ENCODE results near the gene ANAPC10.

DNA sequence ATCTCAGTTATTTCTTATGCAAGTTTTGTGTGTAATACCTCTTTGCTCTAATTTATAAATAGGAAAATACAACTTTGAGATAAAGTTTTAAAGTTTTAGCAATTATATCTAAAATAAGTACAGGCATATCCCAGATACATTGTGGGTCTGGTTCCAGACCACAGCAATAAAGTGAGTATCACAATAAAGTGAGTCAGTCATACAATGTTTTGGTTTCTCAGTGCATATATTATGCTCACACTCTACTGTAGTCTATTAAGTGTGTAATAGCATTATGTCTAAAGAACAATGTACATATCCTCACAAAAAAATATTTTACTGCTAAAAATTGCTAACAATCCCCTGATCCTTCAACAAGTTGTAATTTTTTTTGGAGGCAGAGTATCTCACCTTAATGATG, 49.2 kb downstream of the ANAPC10 start:
- TF ChIP-seq EP300 (IDR thresholded peaks at IDR 0.05) (no peak), POLR2A (IDR thresholded peaks at IDR 0.05; ENCODE audit: low read length) (no peak), PHF8 (IDR thresholded peaks at IDR 0.05; ENCODE audit: borderline replicate concordance, low read depth) (no peak), FOSB (CRISPR knock-in tag; IDR thresholded peaks at IDR 0.05) (no peak), HOXA7 (CRISPR knock-in tag; IDR thresholded peaks at IDR 0.05) (no peak), POLR2AphosphoS2 (conservative IDR thresholded peaks at IDR 0.05; ENCODE audit: low read length) (no peak)
- TF ChIP-seq, protein P1, sequence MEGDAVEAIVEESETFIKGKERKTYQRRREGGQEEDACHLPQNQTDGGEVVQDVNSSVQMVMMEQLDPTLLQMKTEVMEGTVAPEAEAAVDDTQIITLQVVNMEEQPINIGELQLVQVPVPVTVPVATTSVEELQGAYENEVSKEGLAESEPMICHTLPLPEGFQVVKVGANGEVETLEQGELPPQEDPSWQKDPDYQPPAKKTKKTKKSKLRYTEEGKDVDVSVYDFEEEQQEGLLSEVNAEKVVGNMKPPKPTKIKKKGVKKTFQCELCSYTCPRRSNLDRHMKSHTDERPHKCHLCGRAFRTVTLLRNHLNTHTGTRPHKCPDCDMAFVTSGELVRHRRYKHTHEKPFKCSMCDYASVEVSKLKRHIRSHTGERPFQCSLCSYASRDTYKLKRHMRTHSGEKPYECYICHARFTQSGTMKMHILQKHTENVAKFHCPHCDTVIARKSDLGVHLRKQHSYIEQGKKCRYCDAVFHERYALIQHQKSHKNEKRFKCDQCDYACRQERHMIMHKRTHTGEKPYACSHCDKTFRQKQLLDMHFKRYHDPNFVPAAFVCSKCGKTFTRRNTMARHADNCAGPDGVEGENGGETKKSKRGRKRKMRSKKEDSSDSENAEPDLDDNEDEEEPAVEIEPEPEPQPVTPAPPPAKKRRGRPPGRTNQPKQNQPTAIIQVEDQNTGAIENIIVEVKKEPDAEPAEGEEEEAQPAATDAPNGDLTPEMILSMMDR (IDR thresholded peaks at IDR 0.05) = no peak
- TF ChIP-seq, protein P2, sequence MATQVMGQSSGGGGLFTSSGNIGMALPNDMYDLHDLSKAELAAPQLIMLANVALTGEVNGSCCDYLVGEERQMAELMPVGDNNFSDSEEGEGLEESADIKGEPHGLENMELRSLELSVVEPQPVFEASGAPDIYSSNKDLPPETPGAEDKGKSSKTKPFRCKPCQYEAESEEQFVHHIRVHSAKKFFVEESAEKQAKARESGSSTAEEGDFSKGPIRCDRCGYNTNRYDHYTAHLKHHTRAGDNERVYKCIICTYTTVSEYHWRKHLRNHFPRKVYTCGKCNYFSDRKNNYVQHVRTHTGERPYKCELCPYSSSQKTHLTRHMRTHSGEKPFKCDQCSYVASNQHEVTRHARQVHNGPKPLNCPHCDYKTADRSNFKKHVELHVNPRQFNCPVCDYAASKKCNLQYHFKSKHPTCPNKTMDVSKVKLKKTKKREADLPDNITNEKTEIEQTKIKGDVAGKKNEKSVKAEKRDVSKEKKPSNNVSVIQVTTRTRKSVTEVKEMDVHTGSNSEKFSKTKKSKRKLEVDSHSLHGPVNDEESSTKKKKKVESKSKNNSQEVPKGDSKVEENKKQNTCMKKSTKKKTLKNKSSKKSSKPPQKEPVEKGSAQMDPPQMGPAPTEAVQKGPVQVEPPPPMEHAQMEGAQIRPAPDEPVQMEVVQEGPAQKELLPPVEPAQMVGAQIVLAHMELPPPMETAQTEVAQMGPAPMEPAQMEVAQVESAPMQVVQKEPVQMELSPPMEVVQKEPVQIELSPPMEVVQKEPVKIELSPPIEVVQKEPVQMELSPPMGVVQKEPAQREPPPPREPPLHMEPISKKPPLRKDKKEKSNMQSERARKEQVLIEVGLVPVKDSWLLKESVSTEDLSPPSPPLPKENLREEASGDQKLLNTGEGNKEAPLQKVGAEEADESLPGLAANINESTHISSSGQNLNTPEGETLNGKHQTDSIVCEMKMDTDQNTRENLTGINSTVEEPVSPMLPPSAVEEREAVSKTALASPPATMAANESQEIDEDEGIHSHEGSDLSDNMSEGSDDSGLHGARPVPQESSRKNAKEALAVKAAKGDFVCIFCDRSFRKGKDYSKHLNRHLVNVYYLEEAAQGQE (IDR thresholded peaks at IDR 0.05) = no peak
- TF ChIP-seq, protein P3, sequence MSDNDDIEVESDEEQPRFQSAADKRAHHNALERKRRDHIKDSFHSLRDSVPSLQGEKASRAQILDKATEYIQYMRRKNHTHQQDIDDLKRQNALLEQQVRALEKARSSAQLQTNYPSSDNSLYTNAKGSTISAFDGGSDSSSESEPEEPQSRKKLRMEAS (IDR thresholded peaks at IDR 0.05) = no peak
- TF ChIP-seq, protein P4, sequence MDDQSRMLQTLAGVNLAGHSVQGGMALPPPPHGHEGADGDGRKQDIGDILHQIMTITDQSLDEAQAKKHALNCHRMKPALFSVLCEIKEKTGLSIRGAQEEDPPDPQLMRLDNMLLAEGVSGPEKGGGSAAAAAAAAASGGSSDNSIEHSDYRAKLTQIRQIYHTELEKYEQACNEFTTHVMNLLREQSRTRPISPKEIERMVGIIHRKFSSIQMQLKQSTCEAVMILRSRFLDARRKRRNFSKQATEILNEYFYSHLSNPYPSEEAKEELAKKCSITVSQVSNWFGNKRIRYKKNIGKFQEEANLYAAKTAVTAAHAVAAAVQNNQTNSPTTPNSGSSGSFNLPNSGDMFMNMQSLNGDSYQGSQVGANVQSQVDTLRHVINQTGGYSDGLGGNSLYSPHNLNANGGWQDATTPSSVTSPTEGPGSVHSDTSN (IDR thresholded peaks at IDR 0.05) = no peak
- TF ChIP-seq, protein P5, sequence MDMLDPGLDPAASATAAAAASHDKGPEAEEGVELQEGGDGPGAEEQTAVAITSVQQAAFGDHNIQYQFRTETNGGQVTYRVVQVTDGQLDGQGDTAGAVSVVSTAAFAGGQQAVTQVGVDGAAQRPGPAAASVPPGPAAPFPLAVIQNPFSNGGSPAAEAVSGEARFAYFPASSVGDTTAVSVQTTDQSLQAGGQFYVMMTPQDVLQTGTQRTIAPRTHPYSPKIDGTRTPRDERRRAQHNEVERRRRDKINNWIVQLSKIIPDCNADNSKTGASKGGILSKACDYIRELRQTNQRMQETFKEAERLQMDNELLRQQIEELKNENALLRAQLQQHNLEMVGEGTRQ (IDR thresholded peaks at IDR 0.05) = no peak
